Effector memory CD8-positive, alpha-beta T cell (primary cell): Measurements from ENCODE around the gene CLDN22.

ENCODE experiments used
- ATAC-seq: fragments of 150-1000 bp; cut with Tn5 transposase; replicated peaks from 2 replicates; pipeline ENCODE4 v1.10.0; 2021; ENCODE audit warnings: mild to moderate bottlenecking, moderate library complexity
- DNase-seq, 3 experiments: peaks; one replicate each; pipeline ENCODE4 v3.0.0; 2021
- H3K27ac Mint-ChIP-seq, 2 donors: one replicate each; pipeline ENCODE4 v1.8.0; 2022; ENCODE audit warnings: mild to moderate bottlenecking in 2 of 2, mixed read lengths in 2 of 2, moderate library complexity in 2 of 2
- H3K27me3 Mint-ChIP-seq, 2 donors: one replicate each; pipeline ENCODE4 v1.8.0; 2022; ENCODE audit warnings: mixed read lengths in 2 of 2
- H3K36me3 Mint-ChIP-seq: one replicate; pipeline ENCODE4 v1.8.0; 2022; ENCODE audit warnings: mild to moderate bottlenecking, moderate library complexity, mixed read lengths; ENCODE audit not compliant: insufficient read depth
- H3K4me1 Mint-ChIP-seq, 2 donors: one replicate each; pipeline ENCODE4 v1.8.0; 2022; ENCODE audit warnings: low read depth in 2 of 2, mixed read lengths in 2 of 2
- H3K4me3 Mint-ChIP-seq, 2 donors: one replicate each; pipeline ENCODE4 v1.8.0; 2022; ENCODE audit warnings: mild to moderate bottlenecking in 2 of 2, mixed read lengths in 2 of 2, moderate library complexity in 2 of 2
- H3K9me3 Mint-ChIP-seq, 2 donors: one replicate each; pipeline ENCODE4 v1.8.0; 2022; ENCODE audit warnings: mixed read lengths in 2 of 2

Gene CLDN22

DNA sequence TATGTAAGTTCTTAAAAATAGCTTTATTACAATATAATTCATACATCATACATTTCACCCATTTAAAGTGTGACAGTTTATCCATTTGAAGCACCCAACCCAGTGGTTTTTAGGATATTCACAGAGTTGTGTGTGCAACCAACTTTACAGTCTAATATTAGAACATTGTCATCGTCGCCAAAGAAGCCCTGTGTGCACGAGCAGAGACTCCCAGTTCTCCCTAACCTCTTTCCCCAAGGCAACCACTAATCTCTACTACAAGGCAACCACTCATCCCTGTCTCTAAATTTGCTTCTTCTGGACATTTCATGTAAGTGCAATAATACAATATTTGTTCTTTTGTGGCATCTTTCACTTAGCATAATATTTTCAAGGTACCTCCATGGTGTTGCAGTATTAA is 47.7 kb downstream of the CLDN22 start:
- Mint-ChIP-seq H3K9me3 (no peaks in the 10 kb centered on the region), H3K4me3 (no peak overlapping the region), H3K36me3 (no peaks in the 10 kb centered on the region), H3K27me3 (peaks cover 0 to 7% of the 10 kb centered on the region in 2 donors), H3K27ac (no peak overlapping the region), H3K4me1 (no peaks in the 10 kb centered on the region)
- ATAC-seq: no peak
- DNase-seq: no peak

DNA sequence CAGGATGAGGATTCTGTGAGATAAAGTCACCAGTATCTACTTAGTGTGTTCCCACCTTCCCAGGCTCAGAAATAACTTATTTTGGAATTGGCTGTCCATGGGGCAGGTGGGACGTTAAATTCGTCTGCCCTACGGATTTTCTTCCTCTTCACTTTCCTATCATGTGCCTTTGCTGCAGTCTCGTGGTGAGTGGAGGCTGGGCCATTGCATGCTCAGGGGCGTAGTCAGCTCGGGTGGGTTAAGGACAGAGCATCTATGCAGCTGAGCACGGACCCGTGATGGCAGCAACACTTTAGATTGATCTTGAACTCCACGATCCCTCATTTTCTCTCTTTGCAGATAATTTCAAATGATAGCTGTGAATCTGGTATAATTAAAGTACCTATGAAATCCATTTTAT is 51.5 kb downstream of the CLDN22 start:
- Mint-ChIP-seq H3K9me3 (no peaks in the 10 kb centered on the region), H3K27me3 (peaks cover 0 to 5% of the 10 kb centered on the region in 2 donors), H3K4me3 (no peak overlapping the region), H3K27ac (no peak overlapping the region), H3K4me1 (no peaks in the 10 kb centered on the region), H3K36me3 (peaks cover 3% of the 10 kb centered on the region)
- no peak for DNase-seq
- no peak for ATAC-seq
